ENCODE results near the gene WFS1. TPM values are rescaled to one million over a fixed set of nuclear protein-coding genes. Genes with fewer than 3 reads are reported as not detected.
A peak's percentile ranks its signal among the peaks of the same experiment; 100 is the strongest.

Gene WFS1
- total and polyA plus RNA-seq, 2 donors (not counting 3 experiments of a cell fraction or from before 2014, with no cell fraction given): 48.2 to 70.0 TPM

DNA sequence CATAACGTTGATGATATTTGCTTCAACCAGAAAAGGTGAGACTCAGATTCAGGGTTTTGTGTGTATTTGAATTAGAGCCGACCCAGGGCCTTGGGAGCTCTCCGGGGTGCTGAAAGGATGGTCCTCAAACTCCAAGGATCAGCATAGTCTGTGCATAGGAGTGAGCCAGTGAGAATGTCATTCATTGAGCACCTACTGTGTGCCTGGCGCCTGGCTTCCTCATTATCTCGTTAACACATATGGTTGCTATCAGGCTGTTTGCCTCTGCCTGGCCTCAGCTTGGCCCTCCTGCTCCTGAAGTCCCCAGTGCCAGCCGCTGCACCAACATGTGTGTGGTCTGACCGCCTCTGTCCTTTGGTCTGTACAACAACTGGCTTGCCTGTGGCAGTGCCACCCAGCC lies 44.2 kb upstream of the WFS1 start:
- intact Hi-C loops (cut with micrococcal nuclease): no loop called here
- H3K27ac ChIP-seq (ENCODE audit: insufficient read depth, low read depth, low read length): no peak overlapping the region
- H3K4me2 ChIP-seq (ENCODE audit: insufficient read depth, low read length): no peak overlapping the region
- ChIA-PET CTCF (interaction anchor here (1.0 to 3.1 kb wide), 4 partner anchors 24 to 321 kb away, joined by 3 to 11 read pairs (median 8); no protein-coding TSS in a partner anchor), POLR2A (no interaction called here)
- H3K36me3 ChIP-seq (ENCODE audit: control insufficient read depth in 2 of 2, extremely low read depth in 1 of 2, insufficient read depth in 2 of 2, low read length in 2 of 2): no peaks in the 10 kb centered on the region
- no TSS peak for BruUV-seq (replicated peaks)
- H3K9me1 ChIP-seq (replicated peaks; ENCODE audit: control insufficient read depth, extremely low read depth, insufficient read depth, low read length): no peaks in the 10 kb centered on the region
- H4K20me1 ChIP-seq (replicated peaks; ENCODE audit: control insufficient read depth, extremely low read depth, insufficient read depth, low read length): no peaks in the 10 kb centered on the region
- no peak overlapping the region for H2AFZ ChIP-seq (ENCODE audit: low read depth, low read length)
- peak; percentile 11 for DNase-seq (ENCODE audit: low read depth, low spot score)
- no peak overlapping the region for H3K9ac ChIP-seq (replicated peaks; ENCODE audit: extremely low read depth, insufficient read depth, low read length)
- dilution Hi-C loops (cut with MboI; ENCODE audit: extremely low pct_ligation_motif_present, low sequenced_read_pairs): no loop called here
- no peaks in the 10 kb centered on the region for H3K9me3 ChIP-seq (replicated peaks; ENCODE audit: control insufficient read depth, insufficient read depth, low read length)
- no peak overlapping the region for H3K4me3 ChIP-seq (replicated peaks in 1 of 3; ENCODE audit: insufficient read depth in 1 of 3, low read depth in 1 of 3, low read length in 3 of 3)
- no peak for FAIRE-seq
- no peaks in the 10 kb centered on the region for H3K4me1 ChIP-seq (ENCODE audit: control insufficient read depth, extremely low read depth, insufficient read depth, low read length)
- H3K27me3 ChIP-seq (ENCODE audit: control insufficient read depth in 2 of 2, insufficient read depth in 2 of 2, low read length in 2 of 2): peaks cover 4 to 5% of the 10 kb centered on the region in 2 experiments
- TF ChIP-seq, protein P1, sequence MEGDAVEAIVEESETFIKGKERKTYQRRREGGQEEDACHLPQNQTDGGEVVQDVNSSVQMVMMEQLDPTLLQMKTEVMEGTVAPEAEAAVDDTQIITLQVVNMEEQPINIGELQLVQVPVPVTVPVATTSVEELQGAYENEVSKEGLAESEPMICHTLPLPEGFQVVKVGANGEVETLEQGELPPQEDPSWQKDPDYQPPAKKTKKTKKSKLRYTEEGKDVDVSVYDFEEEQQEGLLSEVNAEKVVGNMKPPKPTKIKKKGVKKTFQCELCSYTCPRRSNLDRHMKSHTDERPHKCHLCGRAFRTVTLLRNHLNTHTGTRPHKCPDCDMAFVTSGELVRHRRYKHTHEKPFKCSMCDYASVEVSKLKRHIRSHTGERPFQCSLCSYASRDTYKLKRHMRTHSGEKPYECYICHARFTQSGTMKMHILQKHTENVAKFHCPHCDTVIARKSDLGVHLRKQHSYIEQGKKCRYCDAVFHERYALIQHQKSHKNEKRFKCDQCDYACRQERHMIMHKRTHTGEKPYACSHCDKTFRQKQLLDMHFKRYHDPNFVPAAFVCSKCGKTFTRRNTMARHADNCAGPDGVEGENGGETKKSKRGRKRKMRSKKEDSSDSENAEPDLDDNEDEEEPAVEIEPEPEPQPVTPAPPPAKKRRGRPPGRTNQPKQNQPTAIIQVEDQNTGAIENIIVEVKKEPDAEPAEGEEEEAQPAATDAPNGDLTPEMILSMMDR (IDR thresholded peaks at IDR 0.05; ENCODE audit: extremely low read depth in 1 of 2, insufficient read depth in 1 of 2, low read depth in 1 of 2, low read length in 2 of 2): no peak
- TF ChIP-seq POLR2AphosphoS5 (IDR thresholded peaks at IDR 0.05; ENCODE audit: insufficient read depth, low read depth, low read length) (no peak), EZH2 (IDR thresholded peaks at IDR 0.05; ENCODE audit: borderline replicate concordance, low read depth, low read length, severe bottlenecking) (no peak), GATA2 (IDR thresholded peaks at IDR 0.05; ENCODE audit: insufficient read depth, insufficient read length, low read depth, low read length) (no peak), JUN (IDR thresholded peaks at IDR 0.05; ENCODE audit: borderline replicate concordance, insufficient read depth, insufficient read length, low read depth) (no peak), MYC (IDR thresholded peaks at IDR 0.05; ENCODE audit: low read depth, low read length) (no peak), POLR2A (IDR thresholded peaks at IDR 0.05; ENCODE audit: low read depth, low read length) (no peak), FOS (IDR thresholded peaks at IDR 0.05; ENCODE audit: borderline replicate concordance, insufficient read depth, low read length) (no peak)
- TF ChIP-seq, protein P2, sequence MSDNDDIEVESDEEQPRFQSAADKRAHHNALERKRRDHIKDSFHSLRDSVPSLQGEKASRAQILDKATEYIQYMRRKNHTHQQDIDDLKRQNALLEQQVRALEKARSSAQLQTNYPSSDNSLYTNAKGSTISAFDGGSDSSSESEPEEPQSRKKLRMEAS (IDR thresholded peaks at IDR 0.05; ENCODE audit: insufficient read depth, insufficient read length): no peak
- no peaks in the 10 kb centered on the region for H3K79me2 ChIP-seq (ENCODE audit: control insufficient read depth, insufficient read depth, low read length)
